IMR-90 (cell line): ENCODE results near the gene TGFBI. TPM values are rescaled to one million over a fixed set of nuclear protein-coding genes. Genes with fewer than 3 reads are reported as not detected.

Experiments used
- ATAC-seq: fragments of 200-7000 bp; cut with Tn5 transposase; 2 replicates; pipeline ENCODE4 v1.9.1; 2020; ENCODE audit warnings: low read depth, mild to moderate bottlenecking, moderate library complexity
- BruUV-seq: library from RNA; stranded (reverse); fragments of 400-500 nt; replicated peaks from 2 replicates; lab custom pipeline; 2021; lab: Mats Ljungman, UMichigan
- CTCF ChIA-PET: fragments of 300-600 bp; formaldehyde crosslinking; extraction: SDS; loops from one replicate; lab custom pipeline; 2021; ENCODE audit warnings: antibody characterized with exemption; lab: Yijun Ruan, JAX
- POLR2A ChIA-PET: fragments of 300-600 bp; sonication (Branson Sonifier 250); formaldehyde crosslinking; loops from one replicate; lab custom pipeline; 2022; ENCODE audit warnings: antibody characterized with exemption; ENCODE audit not compliant: unreplicated experiment; lab: Charles Lee
- DNase-seq: peaks from one replicate; pipeline ENCODE4 v3.0.0; 2013
- H2AFZ ChIP-seq: replicated peaks from 2 replicates; pipeline ENCODE3; 2013; ENCODE audit warnings: low read length, mild to moderate bottlenecking; ENCODE audit not compliant: poor library complexity
- H2AK5ac ChIP-seq: 2 replicates; pipeline ENCODE4 v1.6.1; 2013; ENCODE audit warnings: low read depth, low read length, inconsistent platforms
- H2AK9ac ChIP-seq: replicated peaks from 2 replicates; pipeline ENCODE3; 2013; ENCODE audit warnings: mild to moderate bottlenecking, low read depth, low read length, moderate library complexity; ENCODE audit not compliant: poor library complexity
- H2BK120ac ChIP-seq: 2 replicates; pipeline ENCODE4 v1.6.1; 2013; ENCODE audit warnings: low read depth, low read length, inconsistent platforms
- H2BK15ac ChIP-seq: 3 replicates; pipeline ENCODE4 v1.6.1; 2013; ENCODE audit warnings: low read depth, low read length, inconsistent platforms
- H2BK20ac ChIP-seq: 2 replicates; pipeline ENCODE4 v1.6.1; 2013; ENCODE audit warnings: low read depth, mild to moderate bottlenecking, inconsistent platforms, low read length, moderate library complexity
- H2BK5ac ChIP-seq: 2 replicates; pipeline ENCODE4 v1.6.1; 2013; ENCODE audit warnings: mild to moderate bottlenecking, low read depth, low read length, inconsistent platforms; ENCODE audit not compliant: poor library complexity, severe bottlenecking
- H3K14ac ChIP-seq: replicated peaks from 2 replicates; pipeline ENCODE4 v1.6.1; 2013; ENCODE audit warnings: low read depth, low read length, inconsistent platforms
- H3K18ac ChIP-seq: 2 replicates; pipeline ENCODE4 v1.6.1; 2013; ENCODE audit warnings: low read depth, low read length, control low read depth
- H3K23ac ChIP-seq: 2 replicates; pipeline ENCODE4 v1.6.1; 2013; ENCODE audit warnings: low read depth, low read length, inconsistent platforms
- H3K27ac ChIP-seq: 2 replicates; pipeline ENCODE4 v1.5.1; 2013; ENCODE audit warnings: mild to moderate bottlenecking, control low read depth, low read length; ENCODE audit not compliant: insufficient read depth
- H3K27me3 ChIP-seq: 2 replicates; pipeline ENCODE4 v1.6.1; 2013; ENCODE audit warnings: low read length; ENCODE audit not compliant: control insufficient read depth, insufficient read depth
- H3K36me3 ChIP-seq: 2 replicates; pipeline ENCODE4 v1.6.1; 2013; ENCODE audit warnings: low read length, mixed read lengths; ENCODE audit not compliant: control insufficient read depth, insufficient read depth
- H3K4ac ChIP-seq: 2 replicates; pipeline ENCODE4 v1.6.1; 2013; ENCODE audit warnings: low read depth, low read length, inconsistent platforms
- H3K4me1 ChIP-seq: 2 replicates; pipeline ENCODE4 v1.6.1; 2013; ENCODE audit warnings: low read length, mixed read lengths; ENCODE audit not compliant: control insufficient read depth, insufficient read depth
- H3K4me2 ChIP-seq: 2 replicates; pipeline ENCODE4 v1.6.1; 2013; ENCODE audit warnings: low read depth, mild to moderate bottlenecking, control low read depth, low read length, moderate library complexity
- H3K4me3 ChIP-seq: 2 replicates; pipeline ENCODE4 v1.5.1; 2013; ENCODE audit warnings: low read depth, mild to moderate bottlenecking, control low read depth, low read length, moderate library complexity; ENCODE audit not compliant: insufficient read depth
- H3K56ac ChIP-seq: 2 replicates; pipeline ENCODE4 v1.6.1; 2013; ENCODE audit warnings: low read length, inconsistent platforms; ENCODE audit not compliant: insufficient read depth; ENCODE audit errors: extremely low read depth
- H3K79me1 ChIP-seq, 2 experiments: 2 replicates each; pipeline ENCODE4 v1.6.1; 2013; ENCODE audit warnings: low read length in 2 of 2, inconsistent platforms in 1 of 2, low read depth in 1 of 2
- H3K9ac ChIP-seq: 2 replicates; pipeline ENCODE4 v1.6.1; 2013; ENCODE audit warnings: low read depth, low read length, control low read depth
- H3K9me1 ChIP-seq: 2 replicates; pipeline ENCODE4 v1.6.1; 2013; ENCODE audit warnings: low read length, inconsistent platforms; ENCODE audit not compliant: insufficient read depth
- H3K9me3 ChIP-seq: 2 replicates; pipeline ENCODE4 v1.6.1; 2013; ENCODE audit warnings: low read length; ENCODE audit not compliant: control insufficient read depth, insufficient read depth
- H4K20me1 ChIP-seq: 2 replicates; pipeline ENCODE4 v1.6.1; 2013; ENCODE audit warnings: low read length, inconsistent platforms; ENCODE audit not compliant: insufficient read depth
- H4K5ac ChIP-seq: 2 replicates; pipeline ENCODE4 v1.6.1; 2013; ENCODE audit warnings: mild to moderate bottlenecking, low read depth, low read length, control low read depth
- H4K8ac ChIP-seq, 2 experiments: 2 replicates each; pipeline ENCODE4 v1.6.1; 2013; ENCODE audit warnings: low read depth in 2 of 2, low read length in 2 of 2, control low read depth in 1 of 2, inconsistent platforms in 1 of 2
- H4K91ac ChIP-seq: 2 replicates; pipeline ENCODE4 v1.6.1; 2013; ENCODE audit warnings: low read depth, low read length, inconsistent platforms; ENCODE audit not compliant: insufficient read depth
- BHLHE40 ChIP-seq: fragments of 150-350 bp; IDR thresholded peaks from 2 replicates; pipeline ENCODE4 v1.6.1; 2016; ENCODE audit warnings: mild to moderate bottlenecking, low read depth, low read length
- CTCF ChIP-seq: conservative IDR thresholded peaks from 2 replicates; pipeline ENCODE4 v1.5.1; 2012; ENCODE audit warnings: mild to moderate bottlenecking, low read depth, low read length, improper control_type of control experiment
- MAFK ChIP-seq: IDR thresholded peaks from 2 replicates; pipeline ENCODE4 v1.6.1; 2012; ENCODE audit warnings: low read depth, low read length, improper control_type of control experiment
- MAZ ChIP-seq: IDR thresholded peaks from 2 replicates; pipeline ENCODE4 v1.6.1; 2012; ENCODE audit warnings: low read depth, mild to moderate bottlenecking, low read length, improper control_type of control experiment, moderate library complexity, borderline replicate concordance
- MXI1 ChIP-seq: IDR thresholded peaks from 2 replicates; pipeline ENCODE4 v1.6.1; 2012; ENCODE audit warnings: low read depth, mild to moderate bottlenecking, low read length, moderate library complexity, borderline replicate concordance
- NFE2L2 ChIP-seq: fragments of 150-350 bp; IDR thresholded peaks from 2 replicates; pipeline ENCODE4 v1.6.1; 2016; ENCODE audit warnings: low read depth, mild to moderate bottlenecking, low read length
- RCOR1 ChIP-seq: IDR thresholded peaks from 2 replicates; pipeline ENCODE4 v1.6.1; 2012; ENCODE audit warnings: mild to moderate bottlenecking, low read length, improper control_type of control experiment; ENCODE audit not compliant: insufficient replicate concordance
- RFX5 ChIP-seq: IDR thresholded peaks from 2 replicates; pipeline ENCODE4 v1.8.0; 2012; ENCODE audit warnings: low read depth, mild to moderate bottlenecking, low read length, moderate library complexity
- SMC3 ChIP-seq: fragments of 150-350 bp; IDR thresholded peaks from 2 replicates; pipeline ENCODE4 v1.6.1; 2016; ENCODE audit warnings: low read depth, mild to moderate bottlenecking, antibody characterized with exemption, low read length, moderate library complexity
- WGBS, 2 experiments: methylation state at CpG; one replicate each; pipeline versions ENCODE4 v1.1.5 to v1.1.7; 2013; ENCODE audit warnings: missing lambda C conversion rate in 2 of 2; ENCODE audit not compliant: insufficient read length in 1 of 2; ENCODE audit errors: extremely low coverage in 2 of 2; 5-methylcytosine and 5-hydroxymethylcytosine counted together
- dilution Hi-C: fragments of 300-500 bp; cut with HindIII; formaldehyde crosslinking; loops from one replicate; pipeline ENCODE4 v1.14.3; 2018; ENCODE audit warnings: low sequenced_read_pairs; ENCODE audit not compliant: unreplicated experiment
- in situ Hi-C: fragments of 300-500 bp; cut with MboI; formaldehyde crosslinking; loops from 3 replicates; pipeline ENCODE4 v1.14.3; 2019; ENCODE audit warnings: low sequenced_read_pairs, inconsistent platforms, mixed read lengths
- intact Hi-C: fragments of 100-400 bp; cut with micrococcal nuclease; formaldehyde crosslinking; loops from 2 replicates; pipeline ENCODE4 v1.10.0; 2022
- polyA plus RNA-seq, 3 experiments: library from polyadenylated mRNA; depleted of rRNA; stranded (reverse); fragments of >200 nt; gene quantifications; 2 replicates each; pipeline ENCODE4 v1.2.3, GENCODE V29; 2012; ENCODE audit warnings: low replicate concordance in 1 of 3
- total RNA-seq: library from RNA; depleted of rRNA; stranded (reverse); fragments of >200 nt; gene quantifications from 2 replicates; pipeline ENCODE4 v1.2.3, GENCODE V29; 2012

Gene TGFBI
- total and polyA plus RNA-seq, 2 of the 4 experiments (the other 2 are of a cell fraction) = 618 to 1,551 TPM

- Histone ChIP-seq H3K4ac (peak overlapping the region; percentile 93), H2BK20ac (peak overlapping the region; percentile 89), H2AK9ac (peak overlapping the region; percentile 4), H4K91ac (peak overlapping the region; percentile 88), H3K27me3 (no peaks in the 10 kb centered on the region), H3K4me2 (peak overlapping the region; percentile 55), H3K18ac (peak overlapping the region; percentile 97), H3K36me3 (no peaks in the 10 kb centered on the region), H4K20me1 (no peaks in the 10 kb centered on the region), H3K14ac (peak overlapping the region; percentile 23), H2BK120ac (peak overlapping the region; percentile 89), H4K8ac (peak overlapping the region; percentile 48 to 93), H3K9me1 (peaks cover 21% of the 10 kb centered on the region), H3K4me1 (peaks cover 29% of the 10 kb centered on the region), H2AK5ac (peak overlapping the region; percentile 87), H2BK15ac (peak overlapping the region; percentile 45; the same call in 2 of the 3 replicates), H3K23ac (peak overlapping the region; percentile 87), H3K9me3 (no peaks in the 10 kb centered on the region), H3K4me3 (no peak overlapping the region), H3K9ac (peak overlapping the region; percentile 59), H3K56ac (peak overlapping the region; percentile 89), H4K5ac (peak overlapping the region; percentile 87), H2AFZ (peak overlapping the region; percentile 11), H2BK5ac (peak overlapping the region; percentile 96), H3K27ac (peak overlapping the region; percentile 95), H3K79me1 (peaks cover 0 to 16% of the 10 kb centered on the region in 2 experiments; a peak in 1 of 4 replicates)
- DNase-seq = peak; percentile 73
- ChIA-PET POLR2A (interaction anchor here (1.0 to 1.3 kb wide), 2 partner anchors 18 to 35 kb away, joined by 3 to 6 read pairs; partner anchors contain the start of gene TGFBI), CTCF (interaction anchor here (0.6 to 1.1 kb wide), 3 partner anchors 25 to 65 kb away, joined by 3 read pairs; no protein-coding TSS in a partner anchor)
- in situ Hi-C loops = no loop called here
- no TSS peak for BruUV-seq
- ATAC-seq = peak; percentile 13
- intact Hi-C loops = no loop called here
- 15% methylated on average over 3 of the region's 6 CpGs; no CpG with 5 or more reads in 1 of the 2 experiments for WGBS, 2 experiments
- TF ChIP-seq MXI1 (no peak), BHLHE40 (no peak), NFE2L2 (no peak), RFX5 (no peak), MAZ (no peak), RCOR1 (no peak), CTCF (no peak), SMC3 (no peak), MAFK (no peak)
- dilution Hi-C loops = no loop called here
These were observed 35.4 kb upstream of the TGFBI start for GRCh38 chr5:135993335-135993879.
